HCT116 (cell line): ENCODE measurements around the gene ATXN1. TPM values are rescaled to one million over a fixed set of nuclear protein-coding genes. Genes with fewer than 3 reads are reported as not detected.

ENCODE experiments used
- ATAC-seq: fragments of 200-7000 bp; cut with Tn5 transposase; 2 replicates; pipeline ENCODE4 v1.9.1; 2020; ENCODE audit warnings: mild to moderate bottlenecking, moderate library complexity
- BruUV-seq: library from RNA; stranded (reverse); fragments of 400-500 nt; replicated peaks from 2 replicates; lab custom pipeline; 2021; lab: Mats Ljungman, UMichigan
- CTCF ChIA-PET: fragments of 300-600 bp; sonication (Branson Sonifier 250); formaldehyde crosslinking; loops from one replicate; lab custom pipeline; 2021; ENCODE audit warnings: antibody characterized with exemption; lab: Charles Lee
- POLR2A ChIA-PET: fragments of 300-600, 350-600 bp; sonication (Branson Sonifier 250); formaldehyde crosslinking; loops from one replicate; lab custom pipeline; 2021; ENCODE audit warnings: antibody characterized with exemption; lab: Charles Lee
- RAD21 ChIA-PET, 2 experiments: fragments of 300-600 bp; sonication (Branson Sonifier 250); formaldehyde crosslinking; loops; one replicate each; lab custom pipeline; 2023; ENCODE audit warnings: low total read pairs in 2 of 2; ENCODE audit not compliant: uncharacterized antibody in 2 of 2, unreplicated experiment in 2 of 2, low non-redundant PET in 1 of 2; lab: Charles Lee
- DNase-seq: peaks from one replicate; pipeline ENCODE4 v3.0.0-alpha.2; 2010; ENCODE audit warnings: low read depth, low spot score
- H2AFZ ChIP-seq: fragments of 200-600 bp; shearing (Covaris generic), sonication (generic); 2 replicates; pipeline ENCODE4 v1.6.1; 2017; ENCODE audit warnings: low read depth, mixed run types, mixed read lengths, antibody characterized with exemption, low read length; ENCODE audit not compliant: poor library complexity, severe bottlenecking
- H3K27ac ChIP-seq: 2 replicates; pipeline ENCODE4 v1.5.1; 2012; ENCODE audit warnings: low read depth, low read length
- H3K27me3 ChIP-seq: fragments of 200-600 bp; sonication (generic); 2 replicates; pipeline ENCODE4 v1.6.1; 2016; ENCODE audit warnings: mixed run types, low read length, mixed read lengths; ENCODE audit not compliant: insufficient read depth
- H3K36me3 ChIP-seq, 2 experiments: fragments of 200-500 bp in 1 of 2; fragments of 200-600 bp in 1 of 2; sonication (Bioruptor generic) in 1 of 2; sonication (generic) in 1 of 2; 2 replicates each; pipeline versions ENCODE4 v1.5.1 to v1.6.1; 2014 to 2016; ENCODE audit warnings: low read length in 2 of 2, inconsistent platforms in 1 of 2, mixed read lengths in 1 of 2, mixed run types in 1 of 2; ENCODE audit not compliant: insufficient read depth in 2 of 2, control insufficient read depth in 1 of 2
- H3K4me1 ChIP-seq, 2 experiments: fragments of 200-600 bp in 1 of 2; sonication (generic) in 1 of 2; 2 replicates each; pipeline versions ENCODE4 v1.5.1 to v1.6.1; 2012 to 2017; ENCODE audit warnings: low read length in 2 of 2, inconsistent platforms in 1 of 2, mild to moderate bottlenecking in 1 of 2, mixed read lengths in 1 of 2, mixed run types in 1 of 2, moderate library complexity in 1 of 2; ENCODE audit not compliant: insufficient read depth in 2 of 2, control insufficient read depth in 1 of 2
- H3K4me2 ChIP-seq: fragments of 200-600 bp; sonication (generic); 2 replicates; pipeline ENCODE4 v1.6.1; 2017; ENCODE audit warnings: mixed run types, low read length, mixed read lengths
- H3K4me3 ChIP-seq, 2 experiments: fragments of 200-600 bp in 1 of 2; sonication (generic) in 1 of 2; replicated peaks in 1 of 2; 2 replicates each; pipeline ENCODE4 v1.5.1; 2011 to 2016; ENCODE audit warnings: low read length in 2 of 2, control low read depth in 1 of 2, low read depth in 1 of 2, mild to moderate bottlenecking in 1 of 2, mixed read lengths in 1 of 2, mixed run types in 1 of 2
- H3K79me2 ChIP-seq: fragments of 200-600 bp; sonication (generic); 2 replicates; pipeline ENCODE4 v1.6.1; 2017; ENCODE audit warnings: mild to moderate bottlenecking, mixed run types, low read length, moderate library complexity, mixed read lengths; ENCODE audit not compliant: insufficient read depth
- H3K9ac ChIP-seq: fragments of 200-600 bp; sonication (generic); 2 replicates; pipeline ENCODE4 v1.6.1; 2016; ENCODE audit warnings: low read length, mixed read lengths
- H3K9me2 ChIP-seq: fragments of 200-600 bp; sonication (generic), shearing (Covaris generic); 2 replicates; pipeline ENCODE4 v1.6.1; 2017; ENCODE audit warnings: mixed run types, mild to moderate bottlenecking, moderate library complexity; ENCODE audit not compliant: insufficient read depth
- H3K9me3 ChIP-seq, 2 experiments: fragments of 200-500 bp in 1 of 2; fragments of 200-600 bp in 1 of 2; sonication (Bioruptor generic) in 1 of 2; sonication (generic) in 1 of 2; 2 replicates each; pipeline ENCODE4 v1.6.1; 2014 to 2017; ENCODE audit warnings: low read length in 2 of 2, mixed read lengths in 2 of 2, inconsistent platforms in 1 of 2, low read depth in 1 of 2, mild to moderate bottlenecking in 1 of 2, mixed run types in 1 of 2, moderate library complexity in 1 of 2; ENCODE audit not compliant: control insufficient read depth in 1 of 2, insufficient read depth in 1 of 2
- H4K20me1 ChIP-seq: fragments of 200-600 bp; sonication (generic), shearing (Covaris generic); 2 replicates; pipeline ENCODE4 v1.6.1; 2017; ENCODE audit warnings: mixed run types, mild to moderate bottlenecking, moderate library complexity; ENCODE audit not compliant: insufficient read depth
- CBX3 ChIP-seq: IDR thresholded peaks from 2 replicates; pipeline ENCODE4 v1.6.1; 2012; ENCODE audit warnings: low read depth
- CEBPB ChIP-seq: IDR thresholded peaks from 2 replicates; pipeline ENCODE4 v1.6.1; 2012; ENCODE audit warnings: low read depth
- EGR1 ChIP-seq: IDR thresholded peaks from 2 replicates; pipeline ENCODE4 v1.6.1; 2012; ENCODE audit warnings: low read depth
- FOSL1 ChIP-seq: IDR thresholded peaks from 2 replicates; pipeline ENCODE4 v1.6.1; 2012; ENCODE audit warnings: low read depth
- JUND ChIP-seq: IDR thresholded peaks from 2 replicates; pipeline ENCODE4 v1.6.1; 2012
- POLR2A ChIP-seq: IDR thresholded peaks from 2 replicates; pipeline ENCODE4 v1.7.0; 2011; ENCODE audit warnings: borderline replicate concordance; ENCODE audit not compliant: insufficient read depth, insufficient read length; ENCODE audit errors: extremely low read depth
- RAD21 ChIP-seq: IDR thresholded peaks from 2 replicates; pipeline ENCODE4 v1.6.1; 2012; ENCODE audit warnings: low read depth, mild to moderate bottlenecking
- SP1 ChIP-seq: IDR thresholded peaks from 2 replicates; pipeline ENCODE4 v1.6.1; 2012; ENCODE audit warnings: low read depth
- SRF ChIP-seq: IDR thresholded peaks from 2 replicates; pipeline ENCODE4 v1.6.1; 2012; ENCODE audit warnings: low read depth
- YY1 ChIP-seq: IDR thresholded peaks from 2 replicates; pipeline ENCODE4 v1.6.1; 2011; ENCODE audit warnings: low read length, low read depth, moderate library complexity, mild to moderate bottlenecking; ENCODE audit not compliant: insufficient replicate concordance; ENCODE audit errors: extremely low read depth
- ZFX ChIP-seq: fragments of 450-650 bp; IDR thresholded peaks from 2 replicates; pipeline ENCODE4 v1.6.1; 2017
- ZNF274 ChIP-seq: fragments of 200-500 bp; sonication (Bioruptor generic); IDR thresholded peaks from 2 replicates; pipeline ENCODE4 v1.6.1; 2014; ENCODE audit warnings: mild to moderate bottlenecking, low read depth, low read length, inconsistent platforms
- intact Hi-C: fragments of 100-400 bp; cut with micrococcal nuclease; formaldehyde crosslinking; loops from 2 replicates; pipeline ENCODE4 v1.10.0; 2022
- total RNA-seq: library from RNA; stranded (reverse); gene quantifications from one replicate; pipeline ENCODE4 v1.2.1, GENCODE V29; 2021; ENCODE audit not compliant: unreplicated experiment
- TF ChIP-seq, protein P1 (sequence below): IDR thresholded peaks from 2 replicates; pipeline ENCODE4 v1.6.1; 2011; ENCODE audit warnings: mild to moderate bottlenecking, low read length, moderate library complexity; ENCODE audit not compliant: insufficient replicate concordance; ENCODE audit errors: extremely low read depth
- TF ChIP-seq, protein P2 (sequence below): IDR thresholded peaks from 2 replicates; pipeline ENCODE4 v1.6.1; 2012
- TF ChIP-seq, protein P3 (sequence below): IDR thresholded peaks from 2 replicates; pipeline ENCODE4 v1.6.1; 2012; ENCODE audit warnings: low read depth

The ATXN1 gene
- total RNA-seq, 1 experiment from 2014 or later: 21.0 TPM

DNA sequence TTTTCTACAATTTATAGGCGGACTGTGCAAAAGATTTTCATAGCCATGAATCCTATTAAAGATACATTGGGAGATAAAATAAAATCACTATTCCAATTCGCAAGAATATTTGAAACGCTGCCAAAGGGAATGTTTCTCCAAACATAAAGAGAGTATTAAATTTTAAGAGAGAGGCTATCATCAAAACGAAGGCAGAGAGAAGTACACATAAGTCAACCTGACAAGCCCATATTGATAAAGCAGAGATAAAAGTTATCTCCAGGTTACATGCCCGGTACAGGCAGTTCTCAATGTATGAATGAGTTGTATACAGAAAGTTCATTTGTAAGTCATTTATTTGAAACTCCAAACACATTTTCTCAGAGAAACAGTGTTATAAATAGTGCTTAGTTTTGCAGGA lies 193.1 kb downstream of the ATXN1 start:
- H3K4me3 ChIP-seq: no peak overlapping the region
- RAD21 ChIA-PET: no interaction called here
- no peak overlapping the region for H3K27ac ChIP-seq
- H3K4me1 ChIP-seq: no peaks in the 10 kb centered on the region
- BruUV-seq: no TSS peak
- H3K9me3 ChIP-seq: no peaks in the 10 kb centered on the region
- no peaks in the 10 kb centered on the region for H3K27me3 ChIP-seq
- no peak for DNase-seq
- no peak for ATAC-seq
- CTCF ChIA-PET: no interaction called here
- H2AFZ ChIP-seq: no peak overlapping the region
- POLR2A ChIA-PET: no interaction called here
- H3K36me3 ChIP-seq: no peaks in the 10 kb centered on the region
- TF ChIP-seq, protein P1, sequence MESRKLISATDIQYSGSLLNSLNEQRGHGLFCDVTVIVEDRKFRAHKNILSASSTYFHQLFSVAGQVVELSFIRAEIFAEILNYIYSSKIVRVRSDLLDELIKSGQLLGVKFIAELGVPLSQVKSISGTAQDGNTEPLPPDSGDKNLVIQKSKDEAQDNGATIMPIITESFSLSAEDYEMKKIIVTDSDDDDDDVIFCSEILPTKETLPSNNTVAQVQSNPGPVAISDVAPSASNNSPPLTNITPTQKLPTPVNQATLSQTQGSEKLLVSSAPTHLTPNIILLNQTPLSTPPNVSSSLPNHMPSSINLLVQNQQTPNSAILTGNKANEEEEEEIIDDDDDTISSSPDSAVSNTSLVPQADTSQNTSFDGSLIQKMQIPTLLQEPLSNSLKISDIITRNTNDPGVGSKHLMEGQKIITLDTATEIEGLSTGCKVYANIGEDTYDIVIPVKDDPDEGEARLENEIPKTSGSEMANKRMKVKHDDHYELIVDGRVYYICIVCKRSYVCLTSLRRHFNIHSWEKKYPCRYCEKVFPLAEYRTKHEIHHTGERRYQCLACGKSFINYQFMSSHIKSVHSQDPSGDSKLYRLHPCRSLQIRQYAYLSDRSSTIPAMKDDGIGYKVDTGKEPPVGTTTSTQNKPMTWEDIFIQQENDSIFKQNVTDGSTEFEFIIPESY: no peak
- H4K20me1 ChIP-seq: no peaks in the 10 kb centered on the region
- H3K79me2 ChIP-seq: no peaks in the 10 kb centered on the region
- no peaks in the 10 kb centered on the region for H3K9me2 ChIP-seq
- H3K9ac ChIP-seq: no peak overlapping the region
- H3K4me2 ChIP-seq: no peak overlapping the region
- intact Hi-C loops: no loop called here

DNA sequence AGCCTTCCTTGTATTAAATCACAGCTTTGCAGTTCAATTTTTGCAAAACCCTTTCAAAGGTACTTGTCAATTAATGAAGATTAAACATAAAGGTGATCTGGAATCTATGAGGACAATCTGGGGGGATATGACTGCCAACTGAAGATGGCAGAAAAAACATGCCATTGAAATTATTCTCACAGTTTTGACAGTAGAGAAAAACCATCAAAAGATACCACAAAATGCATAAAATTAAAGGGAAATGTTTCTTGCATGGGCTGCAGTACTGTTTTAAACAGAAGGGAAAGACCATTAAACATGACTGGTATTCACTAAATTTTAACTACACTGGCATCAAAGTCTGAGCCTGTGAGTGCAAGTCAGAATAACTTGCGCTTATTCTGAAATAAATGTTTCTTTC lies 194.2 kb downstream of the ATXN1 start:
- ChIA-PET CTCF (no interaction called here), RAD21 (no interaction called here), POLR2A (no interaction called here)
- Histone ChIP-seq H2AFZ (no peak overlapping the region), H3K27me3 (no peaks in the 10 kb centered on the region), H3K4me2 (no peak overlapping the region), H3K36me3 (no peaks in the 10 kb centered on the region), H3K9me2 (no peaks in the 10 kb centered on the region), H3K9me3 (no peaks in the 10 kb centered on the region), H4K20me1 (no peaks in the 10 kb centered on the region), H3K9ac (no peak overlapping the region), H3K4me3 (no peak overlapping the region), H3K79me2 (no peaks in the 10 kb centered on the region), H3K27ac (no peak overlapping the region), H3K4me1 (no peaks in the 10 kb centered on the region)
- no peak for DNase-seq
- no TSS peak for BruUV-seq
- intact Hi-C loops: no loop called here
- ATAC-seq: no peak
- TF ChIP-seq, protein P1: no peak
- TF ChIP-seq ZNF274 (no peak), SP1 (no peak), FOSL1 (no peak), SRF (no peak), ZFX (no peak), CEBPB (no peak), JUND (no peak), EGR1 (no peak), CBX3 (no peak), YY1 (no peak), RAD21 (no peak), POLR2A (no peak)
- TF ChIP-seq, protein P2, sequence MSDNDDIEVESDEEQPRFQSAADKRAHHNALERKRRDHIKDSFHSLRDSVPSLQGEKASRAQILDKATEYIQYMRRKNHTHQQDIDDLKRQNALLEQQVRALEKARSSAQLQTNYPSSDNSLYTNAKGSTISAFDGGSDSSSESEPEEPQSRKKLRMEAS: no peak
- TF ChIP-seq, protein P3, sequence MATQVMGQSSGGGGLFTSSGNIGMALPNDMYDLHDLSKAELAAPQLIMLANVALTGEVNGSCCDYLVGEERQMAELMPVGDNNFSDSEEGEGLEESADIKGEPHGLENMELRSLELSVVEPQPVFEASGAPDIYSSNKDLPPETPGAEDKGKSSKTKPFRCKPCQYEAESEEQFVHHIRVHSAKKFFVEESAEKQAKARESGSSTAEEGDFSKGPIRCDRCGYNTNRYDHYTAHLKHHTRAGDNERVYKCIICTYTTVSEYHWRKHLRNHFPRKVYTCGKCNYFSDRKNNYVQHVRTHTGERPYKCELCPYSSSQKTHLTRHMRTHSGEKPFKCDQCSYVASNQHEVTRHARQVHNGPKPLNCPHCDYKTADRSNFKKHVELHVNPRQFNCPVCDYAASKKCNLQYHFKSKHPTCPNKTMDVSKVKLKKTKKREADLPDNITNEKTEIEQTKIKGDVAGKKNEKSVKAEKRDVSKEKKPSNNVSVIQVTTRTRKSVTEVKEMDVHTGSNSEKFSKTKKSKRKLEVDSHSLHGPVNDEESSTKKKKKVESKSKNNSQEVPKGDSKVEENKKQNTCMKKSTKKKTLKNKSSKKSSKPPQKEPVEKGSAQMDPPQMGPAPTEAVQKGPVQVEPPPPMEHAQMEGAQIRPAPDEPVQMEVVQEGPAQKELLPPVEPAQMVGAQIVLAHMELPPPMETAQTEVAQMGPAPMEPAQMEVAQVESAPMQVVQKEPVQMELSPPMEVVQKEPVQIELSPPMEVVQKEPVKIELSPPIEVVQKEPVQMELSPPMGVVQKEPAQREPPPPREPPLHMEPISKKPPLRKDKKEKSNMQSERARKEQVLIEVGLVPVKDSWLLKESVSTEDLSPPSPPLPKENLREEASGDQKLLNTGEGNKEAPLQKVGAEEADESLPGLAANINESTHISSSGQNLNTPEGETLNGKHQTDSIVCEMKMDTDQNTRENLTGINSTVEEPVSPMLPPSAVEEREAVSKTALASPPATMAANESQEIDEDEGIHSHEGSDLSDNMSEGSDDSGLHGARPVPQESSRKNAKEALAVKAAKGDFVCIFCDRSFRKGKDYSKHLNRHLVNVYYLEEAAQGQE: no peak
